GM19395 (cell line): Measurements from ENCODE around the gene AOC2.
"Not testable (repeated sequence)": the region's sequence is repeated elsewhere in the genome, so short reads cannot be mapped to it uniquely, and the experiment has no call there.

Experiments used
- ATAC-seq: cut with Tn5 transposase; IDR thresholded peaks from one replicate; pipeline ENCODE4 v1.9.1; 2021; ENCODE audit warnings: mild to moderate bottlenecking, moderate library complexity; ENCODE audit not compliant: unreplicated experiment

The AOC2 gene

DNA sequence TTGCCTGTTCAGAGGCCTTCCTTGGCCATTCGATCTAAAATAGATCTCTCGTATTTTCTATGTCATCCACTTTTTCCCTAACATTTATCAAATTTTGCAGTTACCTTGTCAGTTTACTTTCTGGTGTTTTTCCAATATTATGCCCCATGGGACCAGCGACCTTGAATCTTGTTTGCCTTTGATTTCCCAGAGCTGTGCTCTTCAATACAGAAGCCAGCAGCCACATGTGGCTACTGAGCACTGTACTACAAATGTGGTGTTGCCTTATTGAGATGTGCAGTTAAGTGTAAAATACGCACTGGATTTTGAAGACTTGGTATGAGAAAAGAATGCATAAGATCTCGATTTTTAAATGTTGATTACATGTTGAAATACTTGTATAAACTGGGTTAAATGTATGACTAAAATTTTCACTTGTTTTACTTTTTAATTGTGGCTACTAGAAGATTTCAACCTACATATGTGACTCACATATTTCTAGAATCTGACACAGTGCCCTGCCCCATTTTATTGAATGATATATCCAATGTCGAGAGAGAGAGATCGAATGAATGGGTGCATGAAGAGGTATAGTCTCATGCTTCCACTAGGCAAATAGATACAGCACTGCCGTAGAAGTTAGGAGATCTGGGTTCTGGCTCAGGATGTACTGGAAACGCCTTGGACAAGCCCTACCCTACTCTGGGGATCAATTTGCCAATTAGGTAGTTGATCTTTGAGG is 12.0 kb upstream of the AOC2 start:
- peak; percentile 16 for ATAC-seq

DNA sequence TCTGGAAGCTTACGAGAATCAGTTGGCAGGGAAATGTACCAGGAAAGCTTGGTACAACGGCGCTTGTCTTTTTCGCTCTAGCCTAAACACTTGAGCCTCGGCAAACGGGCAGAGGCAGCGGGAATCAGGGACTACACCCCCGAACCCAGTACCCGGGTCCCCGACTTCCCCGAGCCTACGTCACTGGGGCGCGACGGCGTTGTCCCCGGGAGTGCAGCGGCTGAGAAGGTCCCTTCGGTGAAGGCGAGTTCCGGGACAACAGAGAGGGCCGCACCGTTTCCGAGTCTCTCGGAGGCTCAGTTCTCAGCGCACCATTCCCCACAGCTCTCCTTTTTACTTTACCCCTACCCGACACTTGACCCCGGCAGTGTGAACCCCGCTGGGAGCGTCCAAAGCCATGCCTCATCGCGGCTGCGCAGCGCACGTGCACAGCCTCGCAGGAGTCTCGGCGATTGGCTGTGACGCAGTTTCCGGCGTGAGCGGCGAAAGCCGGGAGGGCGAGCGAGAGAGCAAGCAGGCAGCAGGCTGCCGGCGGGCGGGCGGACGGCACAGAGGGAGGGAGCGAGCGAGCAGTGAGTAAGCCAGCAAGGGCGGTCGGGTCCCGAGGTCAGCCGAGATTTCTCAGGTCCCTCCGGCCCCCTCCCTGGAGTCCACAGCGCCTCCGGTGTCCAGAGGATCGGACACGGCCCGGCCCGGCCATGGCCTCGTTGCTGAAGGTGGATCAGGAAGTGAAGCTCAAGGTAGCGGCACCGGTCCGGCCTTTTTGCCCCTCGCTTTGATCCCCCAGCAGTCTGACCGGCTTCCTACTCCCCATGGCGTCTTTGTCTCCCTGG is 11.2 kb upstream of the AOC2 start, which contains the start of gene PSME3:
Gene PSME3, plus strand, starts transcription at position 464 of the 833 bp plus-strand sequence. Its CDS starts 235 bp downstream, at position 699.
- ATAC-seq: peak; percentile 87

DNA sequence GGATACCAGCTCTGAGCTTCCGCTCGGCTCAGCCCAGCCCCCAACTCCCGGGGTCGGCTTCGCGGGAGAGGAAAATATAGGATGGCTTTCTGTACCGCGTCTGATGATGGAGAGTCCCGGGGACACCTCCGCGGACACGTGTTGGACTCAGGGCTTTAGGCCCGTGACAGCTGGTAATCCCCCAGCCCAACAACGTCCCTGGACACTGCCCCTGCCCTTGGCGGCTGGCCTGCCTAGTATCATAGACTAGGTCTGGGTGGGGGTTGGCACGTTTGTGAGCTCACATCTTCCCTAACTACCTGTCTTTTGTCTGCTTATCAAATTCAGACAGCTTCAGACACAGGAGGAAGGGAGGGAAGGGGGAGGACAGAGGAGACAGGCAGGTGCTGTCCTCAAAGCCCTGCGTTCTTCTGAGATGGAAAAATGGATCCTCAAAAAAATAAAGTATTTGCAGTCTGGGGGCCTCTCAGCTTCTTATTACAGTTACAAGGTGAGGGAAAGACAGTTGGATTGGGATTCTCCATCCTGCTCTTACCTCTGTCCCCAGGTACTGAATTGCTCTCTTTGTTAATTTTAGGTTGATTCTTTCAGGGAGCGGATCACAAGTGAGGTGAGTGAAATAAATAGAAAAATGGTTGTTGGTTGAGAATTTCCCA is 10.5 kb upstream of the AOC2 start:
- ATAC-seq: peak; percentile 11

DNA sequence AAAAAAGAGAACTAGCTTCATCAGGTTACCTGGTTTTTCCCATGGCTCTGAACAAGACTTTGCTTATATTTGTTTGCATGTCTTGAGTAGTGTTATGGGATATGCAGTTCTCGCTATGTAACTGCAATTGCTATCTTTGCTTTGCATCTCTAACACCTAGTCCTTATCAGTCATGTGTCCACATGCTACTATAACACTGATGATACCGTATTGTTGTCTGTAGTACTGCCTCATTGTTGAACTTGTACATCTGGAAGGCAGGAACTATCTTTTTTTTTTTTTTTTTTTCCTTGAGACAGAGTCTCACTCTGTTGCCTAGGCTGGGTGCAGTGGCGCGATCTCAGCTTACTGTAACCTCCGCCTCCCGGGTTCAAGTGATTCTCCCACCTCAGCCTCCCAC is 8.6 kb upstream of the AOC2 start:
- no peak for ATAC-seq

DNA sequence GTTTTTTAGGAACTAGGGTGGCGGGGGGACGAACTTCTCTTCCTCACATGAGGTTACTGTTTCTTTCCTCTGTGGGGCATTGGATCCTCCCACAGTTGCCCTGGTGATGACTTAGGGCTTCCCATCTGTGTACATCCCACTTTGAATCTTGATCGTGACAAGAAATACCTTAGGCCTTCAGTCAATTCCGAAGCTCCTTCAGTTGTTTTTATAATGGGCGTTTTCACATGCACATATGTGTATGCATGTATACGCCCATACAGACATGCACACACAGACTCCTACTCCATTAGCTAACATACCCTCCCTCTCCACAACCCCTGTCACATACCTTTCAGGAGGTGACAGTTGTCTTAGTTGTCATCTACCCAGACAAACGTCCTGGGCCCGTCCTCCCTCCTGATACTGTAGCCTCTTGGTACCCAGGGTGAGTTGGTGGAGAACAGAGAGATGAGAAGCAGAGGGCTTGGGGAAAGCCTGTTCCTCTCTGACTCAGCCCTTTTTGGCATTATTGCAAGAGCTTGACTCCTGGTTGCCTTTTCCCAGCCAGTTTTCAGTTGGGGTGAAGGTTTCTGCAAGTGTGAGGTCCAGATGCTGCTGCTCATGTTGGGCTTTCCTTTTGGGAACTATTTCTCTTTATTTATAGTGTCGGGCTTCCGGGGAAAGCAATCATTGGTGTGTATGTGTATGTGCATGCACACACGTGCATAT is 2.2 kb upstream of the AOC2 start:
- ATAC-seq: no peak

DNA sequence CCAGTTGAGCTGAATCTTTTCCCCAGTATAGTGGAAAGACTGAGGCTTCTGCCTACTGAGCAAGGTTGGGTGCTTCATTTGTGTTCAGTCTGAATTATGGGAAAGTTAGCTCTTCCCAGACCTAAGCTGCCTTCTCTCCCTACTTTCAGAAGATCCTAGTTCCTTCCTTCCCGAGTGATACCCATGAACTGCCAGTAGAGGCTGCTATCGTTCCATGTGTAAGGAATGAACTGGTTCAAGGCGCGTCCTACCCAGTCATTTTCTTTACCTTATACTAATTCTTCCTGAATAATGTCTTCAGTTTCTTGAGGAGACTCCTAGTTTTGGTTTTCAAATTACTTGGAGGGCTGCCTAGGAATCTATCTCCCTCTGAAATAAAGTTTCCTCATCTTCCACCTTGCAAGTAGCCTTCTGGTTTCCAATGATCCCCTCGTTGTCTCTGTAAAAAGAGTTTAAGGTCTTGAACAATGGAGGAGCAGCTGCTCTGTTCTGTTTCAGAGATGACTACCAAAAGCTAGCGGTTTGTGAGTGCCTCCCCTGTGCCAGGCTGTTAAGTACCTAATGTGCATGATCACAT is 934 bp upstream of the AOC2 start:
- ATAC-seq: no peak

DNA sequence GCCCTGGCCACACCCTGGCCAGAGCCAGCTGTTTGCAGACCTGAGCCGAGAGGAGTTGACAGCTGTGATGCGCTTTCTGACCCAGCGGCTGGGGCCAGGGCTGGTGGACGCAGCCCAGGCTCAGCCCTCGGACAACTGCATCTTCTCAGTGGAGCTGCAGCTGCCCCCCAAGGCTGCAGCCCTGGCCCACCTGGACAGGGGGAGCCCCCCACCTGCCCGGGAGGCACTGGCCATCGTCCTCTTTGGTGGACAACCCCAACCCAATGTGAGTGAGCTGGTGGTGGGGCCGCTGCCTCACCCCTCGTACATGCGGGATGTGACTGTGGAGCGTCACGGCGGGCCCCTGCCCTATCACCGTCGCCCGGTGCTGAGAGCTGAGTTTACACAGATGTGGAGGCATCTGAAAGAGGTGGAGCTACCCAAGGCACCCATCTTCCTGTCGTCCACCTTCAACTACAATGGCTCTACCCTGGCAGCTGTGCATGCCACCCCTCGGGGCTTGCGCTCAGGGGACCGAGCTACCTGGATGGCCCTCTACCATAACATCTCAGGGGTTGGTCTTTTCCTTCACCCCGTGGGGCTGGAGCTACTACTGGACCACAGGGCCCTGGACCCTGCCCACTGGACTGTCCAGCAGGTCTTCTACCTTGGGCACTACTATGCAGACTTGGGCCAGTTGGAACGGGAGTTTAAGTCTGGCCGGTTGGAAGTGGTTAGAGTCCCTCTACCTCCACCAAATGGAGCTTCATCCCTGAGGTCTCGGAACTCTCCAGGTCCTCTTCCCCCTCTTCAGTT is 578 bp downstream of the AOC2 start:
- ATAC-seq: no peak

DNA sequence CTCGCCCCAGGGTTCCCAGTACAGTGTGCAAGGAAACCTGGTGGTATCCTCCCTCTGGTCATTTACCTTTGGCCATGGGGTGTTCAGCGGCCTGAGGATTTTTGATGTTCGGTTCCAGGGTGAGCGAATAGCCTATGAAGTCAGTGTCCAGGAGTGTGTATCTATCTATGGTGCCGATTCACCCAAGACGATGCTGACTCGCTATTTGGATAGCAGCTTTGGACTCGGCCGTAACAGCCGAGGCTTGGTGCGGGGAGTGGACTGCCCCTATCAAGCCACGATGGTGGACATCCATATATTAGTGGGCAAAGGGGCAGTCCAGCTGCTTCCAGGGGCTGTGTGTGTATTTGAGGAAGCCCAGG is 1.2 kb downstream of the AOC2 start:
- no peak for ATAC-seq

DNA sequence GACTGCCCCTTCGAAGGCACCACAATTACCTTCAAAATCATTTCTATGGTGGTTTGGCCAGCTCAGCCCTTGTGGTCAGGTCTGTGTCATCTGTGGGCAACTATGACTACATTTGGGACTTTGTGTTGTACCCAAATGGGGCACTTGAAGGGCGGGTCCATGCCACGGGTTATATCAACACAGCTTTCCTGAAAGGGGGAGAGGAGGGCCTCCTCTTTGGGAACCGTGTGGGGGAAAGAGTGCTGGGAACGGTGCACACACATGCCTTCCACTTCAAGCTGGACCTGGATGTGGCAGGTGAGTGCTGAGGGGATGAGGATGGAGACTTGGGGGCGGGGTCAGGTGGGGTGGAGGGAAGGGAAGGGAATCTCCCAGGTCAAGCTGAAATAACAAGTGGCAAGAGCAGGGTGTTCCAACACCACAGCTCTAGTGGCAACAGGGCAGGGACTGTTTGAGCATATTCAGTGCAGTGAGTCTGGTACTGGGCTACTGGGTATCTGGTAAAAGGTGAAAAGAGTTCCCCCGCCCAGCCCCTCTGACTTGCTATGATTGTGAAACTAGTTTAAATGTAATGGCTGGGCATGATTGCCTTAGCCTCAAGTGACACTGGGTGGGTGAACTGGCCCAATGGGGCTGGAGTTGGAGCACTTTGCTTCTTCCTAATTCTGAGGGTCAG is 1.7 kb downstream of the AOC2 start:
- ATAC-seq: no peak

DNA sequence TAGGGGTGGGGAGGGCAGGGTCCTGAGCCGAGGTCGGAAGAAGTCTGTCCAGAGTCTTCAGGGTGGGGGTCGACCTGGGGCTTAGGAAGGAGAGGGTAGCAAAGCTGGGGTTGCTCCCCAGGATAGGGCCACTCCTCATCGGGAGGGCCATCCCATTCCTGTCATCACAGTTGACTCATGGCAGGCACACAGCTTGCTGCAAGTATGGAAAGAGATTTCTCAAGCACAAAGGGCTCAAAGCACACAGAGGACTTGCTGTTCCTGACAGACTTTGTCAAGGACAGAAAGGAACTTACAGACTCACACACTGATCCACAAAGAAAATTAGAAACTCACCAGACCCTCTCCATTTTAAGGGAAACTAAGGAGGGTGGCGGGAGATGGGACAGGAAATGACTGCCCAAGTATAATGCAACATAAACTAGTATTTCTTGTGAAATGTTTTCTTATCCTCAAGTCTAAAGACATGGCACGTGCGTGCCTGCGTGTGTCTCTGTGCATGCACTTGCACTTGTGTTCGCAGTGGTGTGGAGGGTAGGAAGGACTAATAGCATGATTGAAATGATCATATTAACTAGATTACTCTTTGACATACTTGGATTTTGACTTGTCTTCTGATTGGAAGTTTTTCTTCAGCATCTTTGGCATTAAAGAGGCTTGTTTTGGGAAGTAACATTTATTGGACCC is 2.4 kb downstream of the AOC2 start:
- no peak for ATAC-seq

DNA sequence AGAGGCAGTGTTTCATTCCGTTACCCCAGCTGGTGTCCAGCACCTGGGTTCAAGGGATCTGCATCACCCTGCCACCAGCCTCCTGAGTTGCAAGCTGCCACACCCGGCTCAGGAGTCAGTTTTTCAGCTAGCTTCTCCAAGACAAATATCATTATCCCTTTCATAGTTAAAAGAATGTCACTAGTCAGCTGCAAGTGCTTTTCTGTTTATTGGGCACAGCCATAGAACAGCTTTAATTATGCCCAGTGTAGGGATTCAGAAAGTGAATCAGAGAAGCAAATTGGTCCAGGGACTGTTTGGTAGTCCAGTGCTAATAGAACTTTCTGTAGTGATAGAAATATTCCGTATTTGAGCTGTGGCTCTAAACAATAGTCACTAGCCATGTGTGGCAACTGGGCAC is 3.7 kb downstream of the AOC2 start:
- ATAC-seq: no peak

DNA sequence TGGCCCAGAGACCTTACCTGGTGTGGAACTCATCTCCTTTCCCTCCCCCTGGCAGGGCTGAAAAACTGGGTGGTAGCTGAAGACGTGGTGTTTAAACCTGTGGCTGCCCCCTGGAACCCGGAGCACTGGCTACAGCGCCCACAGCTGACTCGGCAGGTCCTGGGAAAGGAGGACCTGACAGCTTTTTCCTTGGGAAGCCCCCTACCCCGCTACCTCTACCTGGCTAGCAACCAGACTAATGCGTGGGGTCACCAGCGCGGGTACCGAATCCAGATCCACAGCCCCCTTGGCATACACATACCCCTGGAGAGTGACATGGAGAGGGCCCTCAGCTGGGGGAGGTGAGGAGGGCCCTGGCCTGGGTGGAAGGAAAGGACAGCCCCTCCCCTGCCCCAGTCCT is 4.7 kb downstream of the AOC2 start:
- ATAC-seq: no peak

DNA sequence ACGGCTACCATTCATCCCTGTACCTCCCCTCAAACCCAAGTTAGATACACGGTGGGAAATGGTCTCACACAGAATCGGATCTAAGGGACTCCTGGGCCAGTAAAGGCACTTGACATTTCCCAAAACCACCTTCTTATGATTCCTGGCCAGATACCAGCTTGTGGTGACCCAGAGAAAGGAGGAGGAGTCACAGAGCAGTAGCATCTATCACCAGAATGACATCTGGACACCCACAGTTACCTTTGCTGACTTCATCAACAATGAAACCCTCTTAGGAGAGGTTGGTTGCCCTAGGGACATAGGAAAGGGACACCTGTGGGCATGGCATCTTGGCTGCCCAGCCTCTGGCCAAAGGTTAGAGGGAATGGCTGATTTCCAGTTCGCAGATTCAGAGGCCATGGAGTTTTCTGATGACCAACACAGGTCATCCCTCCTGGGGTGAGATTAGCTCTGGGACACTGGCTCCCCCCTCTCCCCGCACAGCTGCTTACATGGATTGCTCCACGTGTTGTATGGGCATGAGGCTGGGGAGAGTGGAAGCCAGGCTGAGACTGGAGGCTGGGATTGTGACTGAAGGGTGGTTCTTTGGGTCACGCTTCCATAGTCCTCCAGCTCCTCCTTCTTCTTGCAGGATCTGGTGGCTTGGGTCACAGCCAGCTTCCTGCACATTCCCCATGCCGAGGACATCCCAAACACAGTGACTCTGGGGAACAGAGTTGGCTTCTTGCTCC is 5.2 kb downstream of the AOC2 start:
- no peak for ATAC-seq

DNA sequence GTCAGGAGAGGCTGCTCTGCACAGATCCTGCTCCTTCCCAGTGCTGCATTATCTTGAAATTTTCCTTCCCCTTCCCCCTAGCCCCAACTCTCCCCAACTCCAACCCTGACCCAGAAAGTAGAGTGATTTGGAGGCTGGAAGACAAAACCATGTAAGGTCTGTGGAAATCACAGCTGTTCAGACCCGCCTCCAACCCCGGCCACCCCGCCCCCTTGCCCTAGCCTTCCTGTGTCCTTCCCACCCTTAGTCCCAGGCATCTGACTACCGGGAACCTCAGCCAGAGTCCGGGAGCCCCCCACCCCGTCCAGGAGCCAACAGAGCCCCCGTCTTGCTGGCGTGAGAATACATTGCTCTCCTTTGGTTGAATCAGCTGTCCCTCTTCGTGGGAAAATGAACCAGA is 6.6 kb downstream of the AOC2 start, which contains the start of gene AOC3:
Gene AOC3, plus strand, starts transcription at position 246 of the 400 bp plus-strand sequence. Its CDS starts 145 bp downstream, at position 391.
- no peak for ATAC-seq

DNA sequence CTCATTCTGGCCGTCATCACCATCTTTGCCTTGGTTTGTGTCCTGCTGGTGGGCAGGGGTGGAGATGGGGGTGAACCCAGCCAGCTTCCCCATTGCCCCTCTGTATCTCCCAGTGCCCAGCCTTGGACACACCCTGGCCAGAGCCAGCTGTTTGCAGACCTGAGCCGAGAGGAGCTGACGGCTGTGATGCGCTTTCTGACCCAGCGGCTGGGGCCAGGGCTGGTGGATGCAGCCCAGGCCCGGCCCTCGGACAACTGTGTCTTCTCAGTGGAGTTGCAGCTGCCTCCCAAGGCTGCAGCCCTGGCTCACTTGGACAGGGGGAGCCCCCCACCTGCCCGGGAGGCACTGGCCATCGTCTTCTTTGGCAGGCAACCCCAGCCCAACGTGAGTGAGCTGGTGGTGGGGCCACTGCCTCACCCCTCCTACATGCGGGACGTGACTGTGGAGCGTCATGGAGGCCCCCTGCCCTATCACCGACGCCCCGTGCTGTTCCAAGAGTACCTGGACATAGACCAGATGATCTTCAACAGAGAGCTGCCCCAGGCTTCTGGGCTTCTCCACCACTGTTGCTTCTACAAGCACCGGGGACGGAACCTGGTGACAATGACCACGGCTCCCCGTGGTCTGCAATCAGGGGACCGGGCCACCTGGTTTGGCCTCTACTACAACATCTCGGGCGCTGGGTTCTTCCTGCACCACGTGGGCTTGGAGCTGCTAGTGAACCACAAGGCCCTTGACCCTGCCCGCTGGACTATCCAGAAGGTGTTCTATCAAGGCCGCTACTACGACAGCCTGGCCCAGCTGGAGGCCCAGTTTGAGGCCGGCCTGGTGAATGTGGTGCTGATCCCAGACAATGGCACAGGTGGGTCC is 7.2 kb downstream of the AOC2 start:
- not testable (repeated sequence) for ATAC-seq

DNA sequence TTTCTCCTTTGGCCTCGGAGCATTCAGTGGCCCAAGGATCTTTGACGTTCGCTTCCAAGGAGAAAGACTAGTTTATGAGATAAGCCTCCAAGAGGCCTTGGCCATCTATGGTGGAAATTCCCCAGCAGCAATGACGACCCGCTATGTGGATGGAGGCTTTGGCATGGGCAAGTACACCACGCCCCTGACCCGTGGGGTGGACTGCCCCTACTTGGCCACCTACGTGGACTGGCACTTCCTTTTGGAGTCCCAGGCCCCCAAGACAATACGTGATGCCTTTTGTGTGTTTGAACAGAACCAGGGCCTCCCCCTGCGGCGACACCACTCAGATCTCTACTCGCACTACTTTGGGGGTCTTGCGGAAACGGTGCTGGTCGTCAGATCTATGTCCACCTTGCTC is 8.0 kb downstream of the AOC2 start:
- ATAC-seq: no peak

DNA sequence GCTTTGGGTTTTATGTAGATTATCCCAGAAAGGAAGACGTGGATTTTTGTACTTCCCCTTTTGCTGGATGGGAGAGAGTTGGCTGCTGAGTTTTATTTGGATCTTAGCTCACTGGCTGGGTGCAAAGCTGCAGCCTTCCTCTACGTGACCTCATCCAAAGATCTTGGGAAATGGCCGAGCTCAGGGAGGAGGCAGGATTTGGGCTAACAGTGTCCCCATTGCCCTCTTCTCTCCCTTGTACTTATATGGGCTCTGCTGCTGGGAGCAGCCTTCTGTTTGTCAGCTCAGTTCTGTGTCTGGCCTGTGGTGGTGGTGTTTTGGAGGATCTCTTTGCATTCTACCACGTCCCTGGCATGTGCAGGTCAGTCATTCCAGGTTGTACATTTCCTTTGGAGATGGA is 8.6 kb downstream of the AOC2 start:
- no peak for ATAC-seq
